NCI-H1105 treated with DMSO at 0.1 percent for 48 hours (cell line): ENCODE measurements around the gene CMTR2.

ENCODE experiments used
- DNase-seq: peaks from one replicate; lab custom pipeline; 2025; lab: John Stamatoyannopoulos, UW

Gene CMTR2

GRCh38 chr16:71273384-71273783 is 15.8 kb downstream of the CMTR2 start:
- no peak for DNase-seq

- DNase-seq = no peak
Measured at GRCh38 chr16:71264299-71264698, 24.9 kb downstream of the CMTR2 start.

DNA sequence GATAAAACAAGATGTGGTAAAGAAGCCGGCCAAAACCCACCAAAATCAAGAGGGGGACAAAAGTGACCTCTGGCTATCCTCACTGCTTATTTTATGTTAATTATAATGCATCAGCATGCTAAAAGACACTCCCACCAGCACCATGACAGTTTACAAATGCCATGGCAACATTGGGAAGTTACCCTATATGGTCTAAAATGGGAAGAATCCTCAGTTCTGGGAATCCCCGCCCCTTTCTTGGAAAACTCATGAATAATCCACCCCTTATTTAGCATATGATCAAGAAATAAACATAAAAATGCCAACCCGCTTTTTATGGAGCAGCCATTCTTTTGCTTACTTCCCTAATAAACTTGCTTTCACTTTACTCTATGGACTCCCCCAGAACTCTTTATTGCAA is 25.6 kb downstream of the CMTR2 start:
- DNase-seq = no peak

GRCh38 chr16:71262391-71262790 is 26.8 kb downstream of the CMTR2 start:
- DNase-seq = no peak

DNA sequence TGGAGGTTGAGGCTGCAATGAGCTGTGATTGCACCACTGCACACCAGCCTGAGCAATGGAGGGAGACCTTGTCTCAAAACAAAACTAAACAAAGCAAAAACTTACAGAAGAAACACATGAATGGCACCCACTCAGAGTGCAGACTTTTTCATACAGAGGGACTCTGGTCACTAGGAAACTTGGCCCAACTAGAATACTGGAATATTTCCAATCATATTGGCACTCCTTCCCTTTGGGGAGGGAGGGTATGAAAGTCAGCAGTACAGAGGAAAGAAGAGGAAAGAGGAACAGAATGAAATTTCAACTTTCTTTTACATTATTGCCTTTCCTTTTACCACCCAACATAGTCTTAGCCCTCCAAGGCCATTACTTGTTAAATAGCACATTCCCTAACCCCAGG is 28.2 kb downstream of the CMTR2 start:
- no peak for DNase-seq

GRCh38 chr16:71259086-71259485 is 30.1 kb downstream of the CMTR2 start:
- no peak for DNase-seq

- DNase-seq = no peak
Measured at GRCh38 chr16:71258372-71258771, 30.8 kb downstream of the CMTR2 start.

- DNase-seq = no peak
Measured at GRCh38 chr16:71257768-71258167, 31.4 kb downstream of the CMTR2 start.

DNA sequence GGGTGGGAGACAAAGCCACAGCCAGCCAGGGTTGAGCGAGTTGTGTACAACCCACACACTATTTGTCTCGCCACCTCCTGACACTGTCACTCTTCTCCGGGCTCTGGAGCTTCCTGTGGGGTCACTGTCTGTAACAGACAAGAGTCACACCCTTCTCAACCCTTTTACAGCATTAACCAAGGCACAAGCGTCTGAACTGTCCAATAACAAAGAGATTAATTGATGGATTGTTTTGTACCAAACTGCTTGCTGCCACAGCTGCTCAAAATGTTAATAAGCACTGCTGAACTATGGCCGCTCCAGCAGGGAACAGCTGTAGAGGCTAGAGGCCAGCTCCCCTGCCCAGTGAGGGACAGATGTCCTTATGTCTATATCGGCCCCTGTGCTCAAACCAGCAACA is 33.5 kb downstream of the CMTR2 start:
- no peak for DNase-seq

GRCh38 chr16:71254832-71255525 is 34.2 kb downstream of the CMTR2 start:
- no peak for DNase-seq

GRCh38 chr16:71250461-71251235 is 38.6 kb downstream of the CMTR2 start:
- DNase-seq = no peak

GRCh38 chr16:71249399-71249798 is 39.8 kb downstream of the CMTR2 start:
- DNase-seq = no peak

- no peak for DNase-seq
Measured at GRCh38 chr16:71247478-71247877, 41.7 kb downstream of the CMTR2 start.

- no peak for DNase-seq
Measured at GRCh38 chr16:71246309-71246708, 42.9 kb downstream of the CMTR2 start.

GRCh38 chr16:71244521-71244920 is 44.7 kb downstream of the CMTR2 start:
- no peak for DNase-seq

GRCh38 chr16:71242601-71243000 is 46.6 kb downstream of the CMTR2 start:
- no peak for DNase-seq

GRCh38 chr16:71242036-71242435 is 47.2 kb downstream of the CMTR2 start:
- DNase-seq = no peak
